ENCODE measurements around the gene KIAA1586. TPM values are rescaled to one million over a fixed set of nuclear protein-coding genes. Genes with fewer than 3 reads are reported as not detected.
"Not testable (repeated sequence)": the region's sequence is repeated elsewhere in the genome, so short reads cannot be mapped to it uniquely, and the experiment has no call there.

KIAA1586 gene
- total and polyA plus RNA-seq, 2 donors (not counting 3 experiments of a cell fraction or from before 2014, with no cell fraction given), result 1.7 to 14.0 TPM

DNA sequence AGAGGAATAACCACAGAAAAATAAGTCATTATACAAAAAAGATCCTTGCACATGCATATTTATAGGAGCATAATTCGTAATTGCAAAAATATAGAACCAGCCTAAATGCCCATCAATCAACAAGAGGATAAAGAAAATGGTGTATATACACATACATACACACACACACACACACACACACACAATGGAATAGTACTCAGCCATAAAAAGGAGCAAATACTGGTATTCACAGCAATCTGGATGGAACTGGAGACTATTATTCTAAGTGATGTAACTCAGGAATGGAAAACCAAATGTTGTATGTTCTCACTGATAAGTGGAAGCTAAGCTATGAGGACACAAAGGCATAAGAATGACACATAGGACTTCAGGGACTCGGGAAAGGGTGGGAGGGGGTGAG is 1.9 kb upstream of the KIAA1586 start:
- no peak overlapping the region for H3K4me2 ChIP-seq (ENCODE audit: insufficient read depth, low read length)

DNA sequence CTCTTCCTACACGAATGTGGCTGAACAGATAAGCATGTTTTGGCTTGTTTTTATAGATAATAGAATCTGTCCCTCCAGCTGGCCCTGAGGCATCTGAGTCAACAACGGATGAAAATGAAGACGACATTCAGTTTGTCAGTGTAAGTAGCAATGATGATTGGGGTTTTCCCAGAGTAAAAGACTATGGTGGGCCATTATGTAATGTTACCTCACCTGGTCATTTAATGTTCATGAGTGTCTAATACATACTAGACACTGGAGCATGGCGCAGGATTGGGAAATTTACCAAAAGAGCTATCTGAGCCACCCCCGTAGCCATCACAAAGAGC is 728 bp downstream of the KIAA1586 start:
- H3K9me1 ChIP-seq (replicated peaks; ENCODE audit: control insufficient read depth, extremely low read depth, insufficient read depth, low read length); H3K9me3 ChIP-seq (replicated peaks; ENCODE audit: control insufficient read depth, insufficient read depth, low read length); H3K27ac ChIP-seq (ENCODE audit: insufficient read depth, low read depth, low read length); dilution Hi-C loops (cut with MboI; ENCODE audit: extremely low pct_ligation_motif_present, low sequenced_read_pairs); H4K20me1 ChIP-seq (replicated peaks; ENCODE audit: control insufficient read depth, extremely low read depth, insufficient read depth, low read length); DNase-seq (ENCODE audit: low read depth, low spot score); H3K36me3 ChIP-seq (ENCODE audit: control insufficient read depth in 2 of 2, extremely low read depth in 1 of 2, insufficient read depth in 2 of 2, low read length in 2 of 2); FAIRE-seq; H3K4me3 ChIP-seq (replicated peaks in 1 of 3; ENCODE audit: insufficient read depth in 1 of 3, low read depth in 1 of 3, low read length in 3 of 3); H3K4me2 ChIP-seq (ENCODE audit: insufficient read depth, low read length); BruUV-seq (replicated peaks); H2AFZ ChIP-seq (ENCODE audit: low read depth, low read length); intact Hi-C loops (cut with micrococcal nuclease); H3K9ac ChIP-seq (replicated peaks; ENCODE audit: extremely low read depth, insufficient read depth, low read length); H3K27me3 ChIP-seq (ENCODE audit: control insufficient read depth in 2 of 2, insufficient read depth in 2 of 2, low read length in 2 of 2); POLR2A ChIA-PET: not testable (repeated sequence)
- peaks cover 28% of the 10 kb centered on the region for H3K79me2 ChIP-seq (ENCODE audit: control insufficient read depth, insufficient read depth, low read length)
- H3K4me1 ChIP-seq (ENCODE audit: control insufficient read depth, extremely low read depth, insufficient read depth, low read length), result peaks cover 10% of the 10 kb centered on the region
- CTCF ChIA-PET, result interaction anchor here (1.4 kb wide), 1 partner anchor 143 kb away, joined by 7 read pairs; no protein-coding TSS in a partner anchor

More for the DNA sequence above, 1.9 kb upstream of the KIAA1586 start:
- no peak overlapping the region for H3K27ac ChIP-seq (ENCODE audit: insufficient read depth, low read depth, low read length)
- peaks cover 17% of the 10 kb centered on the region for H3K79me2 ChIP-seq (ENCODE audit: control insufficient read depth, insufficient read depth, low read length)
- H2AFZ ChIP-seq (ENCODE audit: low read depth, low read length), result no peak overlapping the region
- peaks cover 10% of the 10 kb centered on the region for H3K4me1 ChIP-seq (ENCODE audit: control insufficient read depth, extremely low read depth, insufficient read depth, low read length)
- H3K9ac ChIP-seq (replicated peaks; ENCODE audit: extremely low read depth, insufficient read depth, low read length), result no peak overlapping the region
- TF ChIP-seq, protein P1, sequence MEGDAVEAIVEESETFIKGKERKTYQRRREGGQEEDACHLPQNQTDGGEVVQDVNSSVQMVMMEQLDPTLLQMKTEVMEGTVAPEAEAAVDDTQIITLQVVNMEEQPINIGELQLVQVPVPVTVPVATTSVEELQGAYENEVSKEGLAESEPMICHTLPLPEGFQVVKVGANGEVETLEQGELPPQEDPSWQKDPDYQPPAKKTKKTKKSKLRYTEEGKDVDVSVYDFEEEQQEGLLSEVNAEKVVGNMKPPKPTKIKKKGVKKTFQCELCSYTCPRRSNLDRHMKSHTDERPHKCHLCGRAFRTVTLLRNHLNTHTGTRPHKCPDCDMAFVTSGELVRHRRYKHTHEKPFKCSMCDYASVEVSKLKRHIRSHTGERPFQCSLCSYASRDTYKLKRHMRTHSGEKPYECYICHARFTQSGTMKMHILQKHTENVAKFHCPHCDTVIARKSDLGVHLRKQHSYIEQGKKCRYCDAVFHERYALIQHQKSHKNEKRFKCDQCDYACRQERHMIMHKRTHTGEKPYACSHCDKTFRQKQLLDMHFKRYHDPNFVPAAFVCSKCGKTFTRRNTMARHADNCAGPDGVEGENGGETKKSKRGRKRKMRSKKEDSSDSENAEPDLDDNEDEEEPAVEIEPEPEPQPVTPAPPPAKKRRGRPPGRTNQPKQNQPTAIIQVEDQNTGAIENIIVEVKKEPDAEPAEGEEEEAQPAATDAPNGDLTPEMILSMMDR (IDR thresholded peaks at IDR 0.05; ENCODE audit: extremely low read depth in 1 of 2, insufficient read depth in 1 of 2, low read depth in 1 of 2, low read length in 2 of 2), result no peak
- no peak for TF ChIP-seq POLR2A (IDR thresholded peaks at IDR 0.05; ENCODE audit: low read depth, low read length)
- no peak for TF ChIP-seq FOS (IDR thresholded peaks at IDR 0.05; ENCODE audit: borderline replicate concordance, insufficient read depth, low read length)
- TF ChIP-seq MYC (IDR thresholded peaks at IDR 0.05; ENCODE audit: low read depth, low read length), result no peak
- TF ChIP-seq, protein P2, sequence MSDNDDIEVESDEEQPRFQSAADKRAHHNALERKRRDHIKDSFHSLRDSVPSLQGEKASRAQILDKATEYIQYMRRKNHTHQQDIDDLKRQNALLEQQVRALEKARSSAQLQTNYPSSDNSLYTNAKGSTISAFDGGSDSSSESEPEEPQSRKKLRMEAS (IDR thresholded peaks at IDR 0.05; ENCODE audit: insufficient read depth, insufficient read length), result no peak
- TF ChIP-seq POLR2AphosphoS5 (IDR thresholded peaks at IDR 0.05; ENCODE audit: insufficient read depth, low read depth, low read length), result no peak
- TF ChIP-seq EZH2 (IDR thresholded peaks at IDR 0.05; ENCODE audit: borderline replicate concordance, low read depth, low read length, severe bottlenecking), result no peak
- no peak for TF ChIP-seq GATA2 (IDR thresholded peaks at IDR 0.05; ENCODE audit: insufficient read depth, insufficient read length, low read depth, low read length)
- TF ChIP-seq JUN (IDR thresholded peaks at IDR 0.05; ENCODE audit: borderline replicate concordance, insufficient read depth, insufficient read length, low read depth), result no peak
- ChIA-PET CTCF (no interaction called here), POLR2A (no interaction called here)
- no TSS peak for BruUV-seq (replicated peaks)
- H3K27me3 ChIP-seq (ENCODE audit: control insufficient read depth in 2 of 2, insufficient read depth in 2 of 2, low read length in 2 of 2), result peaks cover 3 to 17% of the 10 kb centered on the region in 2 experiments
- FAIRE-seq, result no peak
- no peaks in the 10 kb centered on the region for H3K9me3 ChIP-seq (replicated peaks; ENCODE audit: control insufficient read depth, insufficient read depth, low read length)
- intact Hi-C loops (cut with micrococcal nuclease), result no loop called here
- no peak for DNase-seq (ENCODE audit: low read depth, low spot score)
- H3K4me3 ChIP-seq (replicated peaks in 1 of 3; ENCODE audit: insufficient read depth in 1 of 3, low read depth in 1 of 3, low read length in 3 of 3), result no peak overlapping the region
- H4K20me1 ChIP-seq (replicated peaks; ENCODE audit: control insufficient read depth, extremely low read depth, insufficient read depth, low read length), result no peaks in the 10 kb centered on the region
- no peaks in the 10 kb centered on the region for H3K36me3 ChIP-seq (ENCODE audit: control insufficient read depth in 2 of 2, extremely low read depth in 1 of 2, insufficient read depth in 2 of 2, low read length in 2 of 2)
- dilution Hi-C loops (cut with MboI; ENCODE audit: extremely low pct_ligation_motif_present, low sequenced_read_pairs), result no loop called here
- H3K9me1 ChIP-seq (replicated peaks; ENCODE audit: control insufficient read depth, extremely low read depth, insufficient read depth, low read length), result no peaks in the 10 kb centered on the region

DNA sequence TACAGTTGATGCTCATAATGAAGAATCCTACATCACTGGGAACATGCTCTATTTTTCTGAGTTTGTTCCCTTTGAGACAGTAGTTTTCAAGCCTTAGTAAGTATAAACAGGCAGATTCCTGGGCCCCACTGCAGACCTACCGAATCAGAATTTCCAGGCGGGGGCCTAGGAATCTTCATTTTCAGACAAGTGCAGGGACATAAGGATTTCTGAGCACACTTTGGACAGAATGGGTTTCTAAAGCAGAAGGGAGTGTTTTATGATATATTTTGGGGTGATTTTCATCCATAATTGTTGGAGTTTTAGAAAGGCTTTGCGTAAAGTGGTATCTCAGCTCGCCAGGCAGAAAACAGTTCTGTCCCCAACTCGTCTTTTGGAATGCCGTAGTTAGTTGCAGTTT is 1.4 kb downstream of the KIAA1586 start:
- H3K9me1 ChIP-seq (replicated peaks; ENCODE audit: control insufficient read depth, extremely low read depth, insufficient read depth, low read length); FAIRE-seq; H3K36me3 ChIP-seq (ENCODE audit: control insufficient read depth in 2 of 2, extremely low read depth in 1 of 2, insufficient read depth in 2 of 2, low read length in 2 of 2); H3K27ac ChIP-seq (ENCODE audit: insufficient read depth, low read depth, low read length); H2AFZ ChIP-seq (ENCODE audit: low read depth, low read length); DNase-seq (ENCODE audit: low read depth, low spot score); BruUV-seq (replicated peaks); H3K27me3 ChIP-seq (ENCODE audit: control insufficient read depth in 2 of 2, insufficient read depth in 2 of 2, low read length in 2 of 2); CTCF ChIA-PET; H3K9me3 ChIP-seq (replicated peaks; ENCODE audit: control insufficient read depth, insufficient read depth, low read length); dilution Hi-C loops (cut with MboI; ENCODE audit: extremely low pct_ligation_motif_present, low sequenced_read_pairs); H4K20me1 ChIP-seq (replicated peaks; ENCODE audit: control insufficient read depth, extremely low read depth, insufficient read depth, low read length); POLR2A ChIA-PET; H3K9ac ChIP-seq (replicated peaks; ENCODE audit: extremely low read depth, insufficient read depth, low read length): not testable (repeated sequence)
- Histone ChIP-seq H3K4me1 (ENCODE audit: control insufficient read depth, extremely low read depth, insufficient read depth, low read length) (peaks cover 10% of the 10 kb centered on the region), H3K79me2 (ENCODE audit: control insufficient read depth, insufficient read depth, low read length) (peaks cover 28% of the 10 kb centered on the region), H3K4me2 (ENCODE audit: insufficient read depth, low read length) (peak overlapping the region; percentile 9), H3K4me3 (replicated peaks in 1 of 3; ENCODE audit: insufficient read depth in 1 of 3, low read depth in 1 of 3, low read length in 3 of 3) (peak overlapping the region in 1 of 3 experiments; percentile 11)
- intact Hi-C loops (cut with micrococcal nuclease), result loop anchor here (2.0 kb wide), 1 partner anchor 143 kb away; no protein-coding TSS in a partner anchor

Data from endothelial cell of umbilical vein (primary cell).